A673 (cell line): ENCODE results near the gene MYRIP. TPM values are rescaled to one million over a fixed set of nuclear protein-coding genes. Genes with fewer than 3 reads are reported as not detected.

Source experiments
- BruUV-seq: library from RNA; stranded (reverse); fragments of 400-500 nt; replicated peaks from 2 replicates; lab custom pipeline; 2021; lab: Mats Ljungman, UMichigan
- CTCF ChIA-PET: fragments of 300-600 bp; sonication (Branson Sonifier 250); formaldehyde crosslinking; loops from one replicate; lab custom pipeline; 2022; ENCODE audit warnings: antibody characterized with exemption; lab: Charles Lee
- POLR2A ChIA-PET: fragments of 300-600 bp; sonication (Branson Sonifier 250); formaldehyde crosslinking; loops from one replicate; lab custom pipeline; 2022; ENCODE audit warnings: antibody characterized with exemption; ENCODE audit not compliant: low non-redundant PET; lab: Charles Lee
- DNase-seq: peaks from one replicate; pipeline ENCODE4 v3.0.0-alpha.2; 2015; ENCODE audit warnings: low spot score
- H3K27ac ChIP-seq: fragments of 200-600 bp; sonication (generic); 2 replicates; pipeline ENCODE4 v1.5.1; 2016; ENCODE audit warnings: mixed run types, low read depth, mild to moderate bottlenecking, mixed read lengths, antibody characterized with exemption, low read length; ENCODE audit not compliant: poor library complexity, severe bottlenecking
- H3K27me3 ChIP-seq: fragments of 200-600 bp; sonication (generic); replicated peaks from 2 replicates; pipeline ENCODE4 v1.6.1; 2017; ENCODE audit warnings: mixed run types, low read depth, mild to moderate bottlenecking, mixed read lengths, antibody characterized with exemption, low read length; ENCODE audit not compliant: insufficient read depth, poor library complexity
- H3K36me3 ChIP-seq: fragments of 200-600 bp; sonication (generic); 2 replicates; pipeline ENCODE4 v1.6.1; 2016; ENCODE audit warnings: mixed run types, mild to moderate bottlenecking, mixed read lengths, antibody characterized with exemption, low read length; ENCODE audit not compliant: insufficient read depth, poor library complexity, severe bottlenecking
- H3K4me1 ChIP-seq: fragments of 200-600 bp; sonication (generic); 2 replicates; pipeline ENCODE4 v1.6.1; 2017; ENCODE audit warnings: mixed run types, mild to moderate bottlenecking, mixed read lengths, antibody characterized with exemption, low read length; ENCODE audit not compliant: insufficient read depth, poor library complexity, severe bottlenecking
- H3K4me3 ChIP-seq: fragments of 200-600 bp; sonication (generic); 2 replicates; pipeline ENCODE4 v1.5.1; 2016; ENCODE audit warnings: low read depth, mixed run types, mild to moderate bottlenecking, mixed read lengths, low read length; ENCODE audit not compliant: poor library complexity, severe bottlenecking
- H3K9me3 ChIP-seq: fragments of 200-600 bp; sonication (generic); 2 replicates; pipeline ENCODE4 v1.6.1; 2016; ENCODE audit warnings: mixed run types, low read depth, mild to moderate bottlenecking, mixed read lengths, antibody characterized with exemption, low read length; ENCODE audit not compliant: poor library complexity, severe bottlenecking
- EZH2 ChIP-seq: fragments of 200-600 bp; sonication (generic); IDR thresholded peaks from 2 replicates; pipeline ENCODE4 v1.6.1; 2017; ENCODE audit warnings: borderline replicate concordance, low read depth, mild to moderate bottlenecking, mixed read lengths, antibody characterized with exemption, low read length; ENCODE audit not compliant: poor library complexity, severe bottlenecking
- intact Hi-C: fragments of 100-400 bp; cut with micrococcal nuclease; formaldehyde crosslinking; loops from one replicate; pipeline ENCODE4 v1.10.0; 2022; ENCODE audit not compliant: unreplicated experiment
- total RNA-seq: library from RNA; stranded (reverse); gene quantifications from 2 replicates; pipeline ENCODE4 v1.2.3, GENCODE V29; 2021
- TF ChIP-seq, protein P1 (sequence below): fragments of 300-800, 200-600 bp; sonication (generic); conservative IDR thresholded peaks from 2 replicates; pipeline ENCODE4 v1.5.1; 2017; ENCODE audit warnings: low read depth, mild to moderate bottlenecking, antibody characterized with exemption, low read length, moderate library complexity, mixed read lengths

The MYRIP gene
- total RNA-seq, 1 experiment from 2014 or later = not detected

DNA sequence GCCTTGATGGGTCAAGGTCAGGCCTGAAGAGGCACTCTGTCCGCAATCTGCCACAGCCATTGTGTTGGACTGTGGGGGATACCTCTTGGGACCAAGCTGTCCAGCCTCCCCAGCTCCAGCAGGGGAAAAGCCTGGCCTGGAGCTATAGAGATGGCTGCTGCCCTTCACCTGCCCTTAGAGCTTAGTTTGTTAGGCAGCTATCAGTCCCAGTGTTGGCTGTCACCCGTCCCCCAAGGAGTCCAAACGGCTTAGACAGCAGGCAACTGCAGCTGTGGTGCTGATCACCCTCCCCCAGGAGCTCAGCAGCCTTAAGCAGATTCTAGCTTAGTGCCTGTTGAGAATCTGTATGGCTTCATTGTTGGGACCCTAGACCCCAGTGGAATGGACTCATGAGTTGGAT, 180.3 kb downstream of the MYRIP start:
- intact Hi-C loops = loop anchor here (5.0 to 10.0 kb wide), 3 partner anchors 177 to 445 kb away; no protein-coding TSS in a partner anchor
- BruUV-seq = no TSS peak
- no peak for DNase-seq
- Histone ChIP-seq H3K27ac (no peak overlapping the region), H3K9me3 (no peaks in the 10 kb centered on the region), H3K4me3 (no peak overlapping the region), H3K27me3 (no peaks in the 10 kb centered on the region), H3K36me3 (no peaks in the 10 kb centered on the region), H3K4me1 (no peaks in the 10 kb centered on the region)
- ChIA-PET POLR2A (no interaction called here), CTCF (no interaction called here)
- TF ChIP-seq, protein P1, sequence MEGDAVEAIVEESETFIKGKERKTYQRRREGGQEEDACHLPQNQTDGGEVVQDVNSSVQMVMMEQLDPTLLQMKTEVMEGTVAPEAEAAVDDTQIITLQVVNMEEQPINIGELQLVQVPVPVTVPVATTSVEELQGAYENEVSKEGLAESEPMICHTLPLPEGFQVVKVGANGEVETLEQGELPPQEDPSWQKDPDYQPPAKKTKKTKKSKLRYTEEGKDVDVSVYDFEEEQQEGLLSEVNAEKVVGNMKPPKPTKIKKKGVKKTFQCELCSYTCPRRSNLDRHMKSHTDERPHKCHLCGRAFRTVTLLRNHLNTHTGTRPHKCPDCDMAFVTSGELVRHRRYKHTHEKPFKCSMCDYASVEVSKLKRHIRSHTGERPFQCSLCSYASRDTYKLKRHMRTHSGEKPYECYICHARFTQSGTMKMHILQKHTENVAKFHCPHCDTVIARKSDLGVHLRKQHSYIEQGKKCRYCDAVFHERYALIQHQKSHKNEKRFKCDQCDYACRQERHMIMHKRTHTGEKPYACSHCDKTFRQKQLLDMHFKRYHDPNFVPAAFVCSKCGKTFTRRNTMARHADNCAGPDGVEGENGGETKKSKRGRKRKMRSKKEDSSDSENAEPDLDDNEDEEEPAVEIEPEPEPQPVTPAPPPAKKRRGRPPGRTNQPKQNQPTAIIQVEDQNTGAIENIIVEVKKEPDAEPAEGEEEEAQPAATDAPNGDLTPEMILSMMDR = no peak
- no peak for TF ChIP-seq EZH2

DNA sequence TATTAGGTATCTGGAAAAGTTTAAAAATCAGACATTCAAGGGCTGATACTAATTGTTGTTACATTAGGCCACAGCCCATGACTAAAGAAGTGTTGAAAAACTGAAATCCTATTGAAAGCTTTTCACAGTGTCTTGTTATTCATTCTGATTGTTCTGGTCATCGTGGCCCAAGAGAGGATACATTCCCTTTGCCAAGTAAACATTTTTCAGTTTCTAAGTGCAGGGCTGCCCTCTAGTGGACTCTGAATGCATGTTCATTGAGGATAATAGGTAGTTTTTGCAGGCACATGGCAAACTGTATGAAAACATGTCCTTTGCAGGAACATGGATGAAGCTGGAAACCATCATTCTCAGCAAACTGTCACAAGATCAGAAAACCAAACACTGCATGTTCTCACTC, 181.1 kb downstream of the MYRIP start:
- POLR2A ChIA-PET = no interaction called here
- Histone ChIP-seq H3K27ac (no peak overlapping the region), H3K36me3 (no peaks in the 10 kb centered on the region), H3K9me3 (no peaks in the 10 kb centered on the region), H3K4me3 (no peak overlapping the region), H3K4me1 (no peaks in the 10 kb centered on the region), H3K27me3 (no peaks in the 10 kb centered on the region)
- TF ChIP-seq EZH2 = no peak
- TF ChIP-seq, protein P1 = peak; percentile 53
- CTCF ChIA-PET = no interaction called here
- peak; percentile 48 for DNase-seq
- intact Hi-C loops = loop anchor here (5.0 to 10.0 kb wide), 3 partner anchors 178 to 446 kb away; no protein-coding TSS in a partner anchor
- BruUV-seq = no TSS peak

GRCh38 chr3:40008796-40009195, 199.4 kb downstream of the MYRIP start:
- no TSS peak for BruUV-seq
- no peaks in the 10 kb centered on the region for H3K27me3 ChIP-seq
- TF ChIP-seq, protein P1 = no peak
- no peak for TF ChIP-seq EZH2
- no peak overlapping the region for H3K27ac ChIP-seq
- H3K9me3 ChIP-seq = no peaks in the 10 kb centered on the region
- H3K4me1 ChIP-seq = no peaks in the 10 kb centered on the region
- CTCF ChIA-PET = no interaction called here
- intact Hi-C loops = no loop called here
- H3K4me3 ChIP-seq = no peak overlapping the region
- H3K36me3 ChIP-seq = no peaks in the 10 kb centered on the region
- no peak for DNase-seq
- POLR2A ChIA-PET = no interaction called here
